ENCODE data around the gene MRPL44. TPM values are rescaled to one million over a fixed set of nuclear protein-coding genes. Genes with fewer than 3 reads are reported as not detected.

MRPL44 gene
- total RNA-seq, 1 donor from 2014 or later: 70.8 TPM

GRCh38 chr2:223943561-223944008 lies 13.7 kb upstream of the MRPL44 start:
- no peaks in the 10 kb centered on the region for H3K9me3 Mint-ChIP-seq
- H3K36me3 Mint-ChIP-seq: peaks cover 17% of the 10 kb centered on the region
- peak overlapping the region; percentile 76 for H3K4me3 ChIP-seq
- H3K36me3 ChIP-seq: no peaks in the 10 kb centered on the region
- peaks cover 24% of the 10 kb centered on the region for H3K4me1 ChIP-seq
- H3K27me3 ChIP-seq: no peaks in the 10 kb centered on the region
- H3K4me2 ChIP-seq: peak overlapping the region; percentile 80
- H3K27ac ChIP-seq: no peak overlapping the region
- no peak for DNase-seq (ENCODE audit: low spot score)
- no peaks in the 10 kb centered on the region for H3K9me3 ChIP-seq (ENCODE audit: low read depth)
- peaks cover 4% of the 10 kb centered on the region for H3K27me3 Mint-ChIP-seq (ENCODE audit: insufficient read depth, low read depth)
- TF ChIP-seq EZH2 (IDR thresholded peaks at IDR 0.05): no peak
- TF ChIP-seq CTCF (IDR thresholded peaks at IDR 0.05): no peak
- no peak for TF ChIP-seq EZH2phosphoT487 (IDR thresholded peaks at IDR 0.05)
- peak overlapping the region; percentile 97 for H3K4me3 Mint-ChIP-seq
- no peak overlapping the region for H2AFZ ChIP-seq (replicated peaks)
- H3F3A ChIP-seq (ENCODE audit: low read depth): peaks cover 16% of the 10 kb centered on the region
- peaks cover 63% of the 10 kb centered on the region for H3K79me2 ChIP-seq (ENCODE audit: low read depth)
- H4K20me1 ChIP-seq (ENCODE audit: low read depth): peaks cover 36% of the 10 kb centered on the region
- H3K4me1 Mint-ChIP-seq: peaks cover 27% of the 10 kb centered on the region
- H3K27ac Mint-ChIP-seq: no peak overlapping the region
- H3K9ac ChIP-seq: no peak overlapping the region

GRCh38 chr2:223944166-223944702 lies 13.0 kb upstream of the MRPL44 start:
- Histone ChIP-seq H3K27ac (no peak overlapping the region), H3K4me2 (peak overlapping the region; percentile 80), H3K79me2 (ENCODE audit: low read depth) (peaks cover 57% of the 10 kb centered on the region), H3K4me1 (peaks cover 24% of the 10 kb centered on the region), H3K27me3 (no peaks in the 10 kb centered on the region), H3K4me3 (peak overlapping the region; percentile 76), H4K20me1 (ENCODE audit: low read depth) (peaks cover 29% of the 10 kb centered on the region), H3F3A (ENCODE audit: low read depth) (peaks cover 16% of the 10 kb centered on the region), H3K9ac (peak overlapping the region; percentile 79), H3K9me3 (ENCODE audit: low read depth) (no peaks in the 10 kb centered on the region), H2AFZ (replicated peaks) (peak overlapping the region; percentile 60), H3K36me3 (no peaks in the 10 kb centered on the region)
- peaks cover 4% of the 10 kb centered on the region for H3K27me3 Mint-ChIP-seq (ENCODE audit: insufficient read depth, low read depth)
- TF ChIP-seq CTCF (IDR thresholded peaks at IDR 0.05) (no peak), EZH2 (IDR thresholded peaks at IDR 0.05) (no peak), EZH2phosphoT487 (IDR thresholded peaks at IDR 0.05) (no peak)
- H3K4me3 Mint-ChIP-seq: peak overlapping the region; percentile 97
- peak; percentile 71 for DNase-seq (ENCODE audit: low spot score)
- H3K4me1 Mint-ChIP-seq: peaks cover 27% of the 10 kb centered on the region
- H3K9me3 Mint-ChIP-seq: no peaks in the 10 kb centered on the region
- peaks cover 17% of the 10 kb centered on the region for H3K36me3 Mint-ChIP-seq
- H3K27ac Mint-ChIP-seq: peak overlapping the region; percentile 72

- peak within 1 kb of the TSS; percentile 60 for H2AFZ ChIP-seq (replicated peaks)
These were observed 12.3 kb upstream of the MRPL44 start, which contains the start of gene WDFY1 for GRCh38 chr2:223944703-223945531. WDFY1 (minus strand) TSS chr2:223945335; CDS start chr2:223945284, 51 bp downstream.

More at GRCh38 chr2:223944703-223945531, 12.3 kb upstream of the MRPL44 start, which contains the start of gene WDFY1:
- Histone ChIP-seq H4K20me1 (ENCODE audit: low read depth) (peaks cover 26% of the 10 kb centered on the region), H3K9me3 (ENCODE audit: low read depth) (no peaks in the 10 kb centered on the region), H3K4me3 (peak within 1 kb of the TSS; percentile 76), H3K27ac (peak within 1 kb of the TSS; percentile 56), H3K79me2 (ENCODE audit: low read depth) (peaks cover 50% of the 10 kb centered on the region), H3K27me3 (no peaks in the 10 kb centered on the region), H3K9ac (peak within 1 kb of the TSS; percentile 79), H3K36me3 (no peaks in the 10 kb centered on the region), H3K4me2 (peak within 1 kb of the TSS; percentile 80), H3K4me1 (peaks cover 24% of the 10 kb centered on the region), H3F3A (ENCODE audit: low read depth) (peaks cover 16% of the 10 kb centered on the region)
- peak; percentile 95 for DNase-seq (ENCODE audit: low spot score)
- Mint-ChIP-seq H3K27ac (peak within 1 kb of the TSS; percentile 72), H3K4me3 (peak within 1 kb of the TSS; percentile 97), H3K27me3 (ENCODE audit: insufficient read depth, low read depth) (peaks cover 4% of the 10 kb centered on the region), H3K36me3 (peaks cover 11% of the 10 kb centered on the region), H3K9me3 (no peaks in the 10 kb centered on the region), H3K4me1 (peaks cover 27% of the 10 kb centered on the region)
- no peak for TF ChIP-seq CTCF (IDR thresholded peaks at IDR 0.05)
- no peak for TF ChIP-seq EZH2phosphoT487 (IDR thresholded peaks at IDR 0.05)
- no peak for TF ChIP-seq EZH2 (IDR thresholded peaks at IDR 0.05)
